ENCODE results near the gene ALOX5.

- TF ChIP-seq CTCF (conservative IDR thresholded peaks at IDR 0.05; ENCODE audit: low read depth, low read length) = no peak
- TF ChIP-seq POLR2A (IDR thresholded peaks at IDR 0.05; ENCODE audit: low read depth, low read length) = no peak
- no peak for TF ChIP-seq SMC3 (IDR thresholded peaks at IDR 0.05; ENCODE audit: low read depth, low read length)
- no peak for TF ChIP-seq CEBPB (IDR thresholded peaks at IDR 0.05; ENCODE audit: low read depth, low read length)
- TF ChIP-seq USF2 (IDR thresholded peaks at IDR 0.05; ENCODE audit: low read depth, low read length) = no peak
- TF ChIP-seq MAZ (IDR thresholded peaks at IDR 0.05; ENCODE audit: borderline replicate concordance, low read depth, low read length) = no peak
- TF ChIP-seq MXI1 (IDR thresholded peaks at IDR 0.05; ENCODE audit: borderline replicate concordance, low read depth, low read length) = no peak
- TF ChIP-seq RFX5 (IDR thresholded peaks at IDR 0.05; ENCODE audit: low read depth, low read length) = no peak
- no peak for TF ChIP-seq FOS (IDR thresholded peaks at IDR 0.05; ENCODE audit: low read depth, low read length)
- no peak for TF ChIP-seq RAD21 (IDR thresholded peaks at IDR 0.05; ENCODE audit: low read length)
- TF ChIP-seq ELK1 (IDR thresholded peaks at IDR 0.05; ENCODE audit: borderline replicate concordance, low read depth, low read length) = no peak
- no peak for TF ChIP-seq CHD1 (IDR thresholded peaks at IDR 0.05; ENCODE audit: low read depth, low read length)
These were observed 82.8 kb downstream of the ALOX5 start for GRCh38 chr10:45456822-45457221.

All from IMR-90 (cell line).